ENCODE results near the gene ATP6V1C2. TPM values are rescaled to one million over a fixed set of nuclear protein-coding genes. Genes with fewer than 3 reads are reported as not detected.
"Not testable (repeated sequence)": the region's sequence is repeated elsewhere in the genome, so short reads cannot be mapped to it uniquely, and the experiment has no call there.

ATP6V1C2 gene
- polyA plus RNA-seq, 4 donors: 5.5 to 8.0 (median 7.3) TPM

GRCh38 chr2:10783421-10783820 is 62.0 kb downstream of the ATP6V1C2 start:
- no peak for DNase-seq (ENCODE audit: low read depth in 4 of 4, low spot score in 3 of 4)

- DNase-seq (ENCODE audit: low read depth in 4 of 4, low spot score in 3 of 4): no peak
Observed at GRCh38 chr2:10784719-10785118, 63.3 kb downstream of the ATP6V1C2 start.

GRCh38 chr2:10785260-10785659 is 63.8 kb downstream of the ATP6V1C2 start:
- DNase-seq (ENCODE audit: low read depth in 4 of 4, low spot score in 3 of 4): no peak

GRCh38 chr2:10786240-10786982 is 65.0 kb downstream of the ATP6V1C2 start:
- no peak for DNase-seq (ENCODE audit: low read depth in 4 of 4, low spot score in 3 of 4)

- DNase-seq (ENCODE audit: low read depth in 4 of 4, low spot score in 3 of 4): no peak
Observed at GRCh38 chr2:10787176-10787968, 65.9 kb downstream of the ATP6V1C2 start.

GRCh38 chr2:10788855-10789254 is 67.4 kb downstream of the ATP6V1C2 start:
- no peak for DNase-seq (ENCODE audit: low read depth in 4 of 4, low spot score in 3 of 4)

- DNase-seq (ENCODE audit: low read depth in 4 of 4, low spot score in 3 of 4): no peak
Observed at GRCh38 chr2:10790228-10790973, 69.0 kb downstream of the ATP6V1C2 start.

- DNase-seq (ENCODE audit: low read depth in 4 of 4, low spot score in 3 of 4): no peak
Observed at GRCh38 chr2:10792001-10792634, 70.7 kb downstream of the ATP6V1C2 start.

- DNase-seq (ENCODE audit: low read depth in 4 of 4, low spot score in 3 of 4): no peak
Observed at GRCh38 chr2:10792660-10793400, 71.4 kb downstream of the ATP6V1C2 start.

- no peak for DNase-seq (ENCODE audit: low read depth in 4 of 4, low spot score in 3 of 4)
Observed at GRCh38 chr2:10793816-10794215, 72.4 kb downstream of the ATP6V1C2 start.

- no peak for DNase-seq (ENCODE audit: low read depth in 4 of 4, low spot score in 3 of 4)
Observed at GRCh38 chr2:10794876-10795275, 73.4 kb downstream of the ATP6V1C2 start.

- DNase-seq (ENCODE audit: low read depth in 4 of 4, low spot score in 3 of 4): no peak
Observed at GRCh38 chr2:10795508-10796046, 74.1 kb downstream of the ATP6V1C2 start.

GRCh38 chr2:10796703-10797102 is 75.3 kb downstream of the ATP6V1C2 start:
- DNase-seq (ENCODE audit: low read depth in 4 of 4, low spot score in 3 of 4): no peak

- no peak for DNase-seq (ENCODE audit: low read depth in 4 of 4, low spot score in 3 of 4)
Observed at GRCh38 chr2:10798783-10799182, 77.4 kb downstream of the ATP6V1C2 start.

- no peak for DNase-seq (ENCODE audit: low read depth in 4 of 4, low spot score in 3 of 4)
Observed at GRCh38 chr2:10800163-10800562, 78.7 kb downstream of the ATP6V1C2 start.

GRCh38 chr2:10802657-10803056 is 81.2 kb downstream of the ATP6V1C2 start:
- DNase-seq (ENCODE audit: low read depth in 4 of 4, low spot score in 3 of 4): no peak

- not testable (repeated sequence) for DNase-seq (ENCODE audit: low read depth in 4 of 4, low spot score in 3 of 4)
Observed at GRCh38 chr2:10805990-10806389, 84.6 kb downstream of the ATP6V1C2 start.

- no peak for DNase-seq (ENCODE audit: low read depth in 4 of 4, low spot score in 3 of 4)
Observed at GRCh38 chr2:10806543-10806942, 85.1 kb downstream of the ATP6V1C2 start.

- DNase-seq (ENCODE audit: low read depth in 4 of 4, low spot score in 3 of 4): no peak
Observed at GRCh38 chr2:10810202-10811161, 89.1 kb downstream of the ATP6V1C2 start.
